ENCODE data around the gene ZIC4. TPM values are rescaled to one million over a fixed set of nuclear protein-coding genes. Genes with fewer than 3 reads are reported as not detected.

ZIC4 gene
- total and polyA plus RNA-seq, 9 of the 15 experiments (the other 6 are each of a cell fraction or from before 2014, with no cell fraction given): not detected

GRCh38 chr3:147384210-147385058 lies 21.9 kb downstream of the ZIC4 start:
- ChIA-PET POLR2A (no interaction called here), CTCF (ENCODE audit: low intra/inter-chr PET ratio) (no interaction called here)
- peaks cover 0 to 26% of the 10 kb centered on the region in 2 experiments; a peak in 2 of 5 replicates for H3K27me3 ChIP-seq (ENCODE audit: control insufficient read depth in 2 of 2, insufficient read depth in 2 of 2, low read length in 2 of 2)
- H3K36me3 ChIP-seq (ENCODE audit: control insufficient read depth, insufficient read depth, low read length): no peaks in the 10 kb centered on the region
- H3K9ac ChIP-seq (ENCODE audit: insufficient read depth in 1 of 2, low read depth in 2 of 2, low read length in 2 of 2): no peak overlapping the region
- intact Hi-C loops (cut with micrococcal nuclease): loop anchor here (10.0 kb wide), 1 partner anchor 1560 kb away; no protein-coding TSS in a partner anchor
- H3K27ac ChIP-seq (ENCODE audit: extremely low read depth, low read depth, low read length): no peak overlapping the region
- peak; percentile 88 for ATAC-seq
- in situ Hi-C loops (cut with MboI): loop anchor here (25.0 kb wide), 1 partner anchor 1553 kb away; no protein-coding TSS in a partner anchor
- H4K20me1 ChIP-seq (replicated peaks; ENCODE audit: control insufficient read depth, insufficient read depth, low read length): no peaks in the 10 kb centered on the region
- FAIRE-seq: no peak
- peak; percentile 28 to 61 (median 54) for DNase-seq (ENCODE audit: extremely low read depth in 1 of 4, low spot score in 3 of 4)
- H3K79me2 ChIP-seq (ENCODE audit: control insufficient read depth, insufficient read depth, low read length): no peaks in the 10 kb centered on the region
- H3K9me3 ChIP-seq (replicated peaks; ENCODE audit: control insufficient read depth, insufficient read depth, low read depth, low read length): no peaks in the 10 kb centered on the region
- H3K9me1 ChIP-seq (ENCODE audit: control insufficient read depth, insufficient read depth, low read length): no peaks in the 10 kb centered on the region
- H3K4me2 ChIP-seq (ENCODE audit: insufficient read depth, low read length): no peak overlapping the region
- TF ChIP-seq NCOA6 (IDR thresholded peaks at IDR 0.05): no peak
- TF ChIP-seq FOXP1 (CRISPR knock-in tag; IDR thresholded peaks at IDR 0.05): no peak
- TF ChIP-seq TOE1 (IDR thresholded peaks at IDR 0.05; ENCODE audit: borderline replicate concordance): no peak
- TF ChIP-seq TOE1 (CRISPR knock-in tag; IDR thresholded peaks at IDR 0.05; ENCODE audit: borderline replicate concordance, low read depth): no peak
- no peak for TF ChIP-seq EGR1 (conservative IDR thresholded peaks at IDR 0.05)
- TF ChIP-seq MNT (conservative IDR thresholded peaks at IDR 0.05): no peak
- TF ChIP-seq MCM3 (IDR thresholded peaks at IDR 0.05): no peak
- no peak for TF ChIP-seq ZNF3 (CRISPR knock-in tag; IDR thresholded peaks at IDR 0.05)
- peak in 1 of 2 experiments; percentile 32; a peak in 2 of 4 replicates for TF ChIP-seq RAD21 (CRISPR knock-in tag; conservative IDR thresholded peaks at IDR 0.05 in 1 of 2, IDR thresholded peaks at IDR 0.05 in 1 of 2)
- TF ChIP-seq PTRF (tag; IDR thresholded peaks at IDR 0.05): no peak
- peak; percentile 40 to 56 (median 41); a peak in 5 of 6 replicates for TF ChIP-seq CTCF (IDR thresholded peaks at IDR 0.05 in 2 of 3, conservative IDR thresholded peaks at IDR 0.05 in 1 of 3; ENCODE audit: insufficient read depth in 2 of 3, low read depth in 1 of 3, low read length in 3 of 3)
- no peak for TF ChIP-seq MYC (IDR thresholded peaks at IDR 0.05; ENCODE audit: low read depth, low read length)
- TF ChIP-seq MYC (CRISPR knock-in tag; IDR thresholded peaks at IDR 0.05; ENCODE audit: borderline replicate concordance, low read depth): no peak
- no peak for TF ChIP-seq ZNF24 (IDR thresholded peaks at IDR 0.05)
- peak; percentile 30; the same call in 1 of the 2 replicates for TF ChIP-seq SMC3 (conservative IDR thresholded peaks at IDR 0.05; ENCODE audit: insufficient read depth, low read depth, low read length)
- no peak for TF ChIP-seq SMARCE1 (IDR thresholded peaks at IDR 0.05)
- no peak overlapping the region for H3K4me3 ChIP-seq
- no peak overlapping the region for H2AFZ ChIP-seq (ENCODE audit: low read depth, low read length)
- no peaks in the 10 kb centered on the region for H3K4me1 ChIP-seq (replicated peaks in 1 of 2; ENCODE audit: control insufficient read depth in 2 of 2, insufficient read depth in 2 of 2, low read length in 2 of 2)
- WGBS (ENCODE audit: insufficient coverage, low coverage, missing lambda C conversion rate): 9% methylated on average over 27 of the region's 27 CpGs
- BruUV-seq (replicated peaks): no TSS peak

All from K562 (cell line).